Loucy (cell line): Measurements from ENCODE around the gene LTBR.

ENCODE experiments used
- EZH2phosphoT487 ChIP-seq: fragments of 200-600 bp; IDR thresholded peaks from 2 replicates; pipeline ENCODE4 v1.6.1; 2018; ENCODE audit warnings: antibody characterized with exemption, mild to moderate bottlenecking, moderate library complexity, borderline replicate concordance
- TF ChIP-seq, protein P1 (sequence below): fragments of 200-600 bp; sonication (generic); conservative IDR thresholded peaks from 2 replicates; pipeline ENCODE4 v1.5.1; 2014; ENCODE audit warnings: mild to moderate bottlenecking, antibody characterized with exemption, low read length

DNA sequence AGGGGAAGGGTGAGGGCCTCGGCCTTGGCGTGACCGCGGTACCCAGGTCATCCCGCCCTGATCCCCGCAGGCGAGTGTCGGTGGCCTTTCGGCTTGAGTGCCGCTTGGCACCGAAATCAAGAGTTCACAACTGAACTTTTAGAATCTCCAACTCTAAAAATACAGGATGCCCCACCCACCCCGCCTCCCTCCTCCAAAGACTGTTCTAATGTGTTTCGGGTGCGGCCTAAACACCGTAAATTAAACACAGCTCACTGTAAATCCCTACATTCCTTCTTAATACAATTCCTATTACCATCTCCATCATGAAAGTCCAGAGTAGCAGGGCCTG, 20.0 kb upstream of the LTBR start:
- no peak for TF ChIP-seq EZH2phosphoT487
- TF ChIP-seq, protein P1, sequence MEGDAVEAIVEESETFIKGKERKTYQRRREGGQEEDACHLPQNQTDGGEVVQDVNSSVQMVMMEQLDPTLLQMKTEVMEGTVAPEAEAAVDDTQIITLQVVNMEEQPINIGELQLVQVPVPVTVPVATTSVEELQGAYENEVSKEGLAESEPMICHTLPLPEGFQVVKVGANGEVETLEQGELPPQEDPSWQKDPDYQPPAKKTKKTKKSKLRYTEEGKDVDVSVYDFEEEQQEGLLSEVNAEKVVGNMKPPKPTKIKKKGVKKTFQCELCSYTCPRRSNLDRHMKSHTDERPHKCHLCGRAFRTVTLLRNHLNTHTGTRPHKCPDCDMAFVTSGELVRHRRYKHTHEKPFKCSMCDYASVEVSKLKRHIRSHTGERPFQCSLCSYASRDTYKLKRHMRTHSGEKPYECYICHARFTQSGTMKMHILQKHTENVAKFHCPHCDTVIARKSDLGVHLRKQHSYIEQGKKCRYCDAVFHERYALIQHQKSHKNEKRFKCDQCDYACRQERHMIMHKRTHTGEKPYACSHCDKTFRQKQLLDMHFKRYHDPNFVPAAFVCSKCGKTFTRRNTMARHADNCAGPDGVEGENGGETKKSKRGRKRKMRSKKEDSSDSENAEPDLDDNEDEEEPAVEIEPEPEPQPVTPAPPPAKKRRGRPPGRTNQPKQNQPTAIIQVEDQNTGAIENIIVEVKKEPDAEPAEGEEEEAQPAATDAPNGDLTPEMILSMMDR: no peak
